Spleen (tissue), 7 donors: ENCODE measurements around the gene TAGLN2.

Experiments used
- CTCF ChIP-seq, 11 experiments: fragments of 200-600 bp in 7 of 11; fragments of 450-650 bp in 4 of 11; sonication (generic) in 4 of 11; IDR thresholded peaks in 8 of 11; conservative IDR thresholded peaks in 3 of 11; 1 replicate in 7 of 11; 2 replicates in 4 of 11; pipeline versions ENCODE4 v1.4.0 to v1.8.0; 2016 to 2021; ENCODE audit warnings: antibody characterized with exemption in 11 of 11, inconsistent platforms in 4 of 11, mild to moderate bottlenecking in 1 of 11
- POLR2A ChIP-seq, 3 donors: fragments of 450-650 bp; IDR thresholded peaks; one replicate each; pipeline ENCODE4 v1.5.1; 2017; ENCODE audit warnings: antibody characterized with exemption in 3 of 3, mild to moderate bottlenecking in 1 of 3
- donor health status: DM: no; HTN: no; CAD: no; lungs with moderate emphysema.
- donor health status: DM: no; HTN: no; CAD: no.
- donor health status: DM: no; HTN: no; CAD: no.

GRCh38 chr1:159960721-159961381 lies 35.5 kb upstream of the TAGLN2 start:
- TF ChIP-seq CTCF (IDR thresholded peaks at IDR 0.05 in 8 of 11, conservative IDR thresholded peaks at IDR 0.05 in 3 of 11) (no peak), POLR2A (IDR thresholded peaks at IDR 0.05) (no peak)
